ENCODE measurements around the gene NR1I2.

- no peak for TF ChIP-seq POLR2A (IDR thresholded peaks at IDR 0.05)
- TF ChIP-seq, protein P1, sequence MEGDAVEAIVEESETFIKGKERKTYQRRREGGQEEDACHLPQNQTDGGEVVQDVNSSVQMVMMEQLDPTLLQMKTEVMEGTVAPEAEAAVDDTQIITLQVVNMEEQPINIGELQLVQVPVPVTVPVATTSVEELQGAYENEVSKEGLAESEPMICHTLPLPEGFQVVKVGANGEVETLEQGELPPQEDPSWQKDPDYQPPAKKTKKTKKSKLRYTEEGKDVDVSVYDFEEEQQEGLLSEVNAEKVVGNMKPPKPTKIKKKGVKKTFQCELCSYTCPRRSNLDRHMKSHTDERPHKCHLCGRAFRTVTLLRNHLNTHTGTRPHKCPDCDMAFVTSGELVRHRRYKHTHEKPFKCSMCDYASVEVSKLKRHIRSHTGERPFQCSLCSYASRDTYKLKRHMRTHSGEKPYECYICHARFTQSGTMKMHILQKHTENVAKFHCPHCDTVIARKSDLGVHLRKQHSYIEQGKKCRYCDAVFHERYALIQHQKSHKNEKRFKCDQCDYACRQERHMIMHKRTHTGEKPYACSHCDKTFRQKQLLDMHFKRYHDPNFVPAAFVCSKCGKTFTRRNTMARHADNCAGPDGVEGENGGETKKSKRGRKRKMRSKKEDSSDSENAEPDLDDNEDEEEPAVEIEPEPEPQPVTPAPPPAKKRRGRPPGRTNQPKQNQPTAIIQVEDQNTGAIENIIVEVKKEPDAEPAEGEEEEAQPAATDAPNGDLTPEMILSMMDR (IDR thresholded peaks at IDR 0.05): no peak
These were observed 47.5 kb downstream of the NR1I2 start for GRCh38 chr3:119829420-119829819.

Data from uterus (tissue), 2 donors.